ENCODE measurements around the gene ARHGEF38. TPM values are rescaled to one million over a fixed set of nuclear protein-coding genes. Genes with fewer than 3 reads are reported as not detected.

Gene ARHGEF38
- polyA plus RNA-seq, 1 of the 3 experiments (the other 2 are of a cell fraction): 0.02 TPM

- TF ChIP-seq IRF3 (IDR thresholded peaks at IDR 0.05; ENCODE audit: low read depth, low read length) (no peak), YY1 (IDR thresholded peaks at IDR 0.05; ENCODE audit: low read depth) (no peak)
Observed at GRCh38 chr4:105542039-105542438, 10.4 kb upstream of the ARHGEF38 start (continued).

GRCh38 chr4:105543346-105543745, 9.1 kb upstream of the ARHGEF38 start:
- no peaks in the 10 kb centered on the region for H3K27me3 ChIP-seq (ENCODE audit: insufficient read depth)
- H3K9ac ChIP-seq: no peak overlapping the region
- DNase-seq: no peak
- ChIA-PET POLR2A (no interaction called here), CTCF (interaction anchor here (2.3 kb wide), 1 partner anchor 23 kb away, joined by 7 read pairs; no protein-coding TSS in a partner anchor)
- no peaks in the 10 kb centered on the region for H3K79me2 ChIP-seq (ENCODE audit: insufficient read depth)
- TF ChIP-seq FOSL2 (IDR thresholded peaks at IDR 0.05; ENCODE audit: borderline replicate concordance, low read depth): no peak
- no peak for TF ChIP-seq RCOR1 (IDR thresholded peaks at IDR 0.05; ENCODE audit: low read length)
- TF ChIP-seq PBX3 (IDR thresholded peaks at IDR 0.05): no peak
- TF ChIP-seq USF1 (IDR thresholded peaks at IDR 0.05; ENCODE audit: borderline replicate concordance, low read depth): no peak
- no peak for TF ChIP-seq POLR2AphosphoS5 (IDR thresholded peaks at IDR 0.05; ENCODE audit: low read depth, low read length)
- TF ChIP-seq EP300 (IDR thresholded peaks at IDR 0.05; ENCODE audit: borderline replicate concordance in 1 of 2, low read depth in 1 of 2, low read length in 1 of 2): no peak
- no peak for TF ChIP-seq TEAD4 (IDR thresholded peaks at IDR 0.05; ENCODE audit: borderline replicate concordance, insufficient read depth)
- no peak for TF ChIP-seq TCF12 (IDR thresholded peaks at IDR 0.05)
- TF ChIP-seq JUND (IDR thresholded peaks at IDR 0.05): no peak
- no peak for TF ChIP-seq SIN3A (IDR thresholded peaks at IDR 0.05; ENCODE audit: borderline replicate concordance, low read depth, low read length)
- no peak for TF ChIP-seq YY1 (IDR thresholded peaks at IDR 0.05; ENCODE audit: low read depth)
- TF ChIP-seq REST (IDR thresholded peaks at IDR 0.05; ENCODE audit: low read depth, low read length): no peak
- TF ChIP-seq RAD21 (IDR thresholded peaks at IDR 0.05; ENCODE audit: low read length): no peak
- TF ChIP-seq NFIC (IDR thresholded peaks at IDR 0.05; ENCODE audit: borderline replicate concordance): no peak
- TF ChIP-seq IRF3 (IDR thresholded peaks at IDR 0.05; ENCODE audit: low read depth, low read length): no peak
- no peak for TF ChIP-seq MXI1 (IDR thresholded peaks at IDR 0.05; ENCODE audit: low read depth, low read length)
- no peak for TF ChIP-seq RFX5 (IDR thresholded peaks at IDR 0.05; ENCODE audit: low read length)
- H4K20me1 ChIP-seq (ENCODE audit: insufficient read depth): no peaks in the 10 kb centered on the region
- no peak overlapping the region for H3K4me3 ChIP-seq (ENCODE audit: low read depth in 2 of 2, low read length in 1 of 2)
- H3K36me3 ChIP-seq (replicated peaks in 1 of 2; ENCODE audit: control insufficient read depth in 1 of 2, insufficient read depth in 2 of 2, low read length in 1 of 2): no peaks in the 10 kb centered on the region
- no peaks in the 10 kb centered on the region for H3K9me3 ChIP-seq
- no peak overlapping the region for H3K4me2 ChIP-seq
- no peak overlapping the region for H3K27ac ChIP-seq (ENCODE audit: low read depth in 2 of 2, low read length in 1 of 2)
- H3K4me1 ChIP-seq (ENCODE audit: control insufficient read depth in 1 of 2, insufficient read depth in 2 of 2, low read depth in 1 of 2, low read length in 1 of 2): no peaks in the 10 kb centered on the region; a peak in 1 of 4 replicates
- peaks cover 19% of the 10 kb centered on the region for H3F3A ChIP-seq (replicated peaks; ENCODE audit: insufficient read depth)
- no peak overlapping the region for H2AFZ ChIP-seq (ENCODE audit: low read depth)
- H3K9me2 ChIP-seq: no peaks in the 10 kb centered on the region
